ENCODE results near the gene TGIF2.

DNA sequence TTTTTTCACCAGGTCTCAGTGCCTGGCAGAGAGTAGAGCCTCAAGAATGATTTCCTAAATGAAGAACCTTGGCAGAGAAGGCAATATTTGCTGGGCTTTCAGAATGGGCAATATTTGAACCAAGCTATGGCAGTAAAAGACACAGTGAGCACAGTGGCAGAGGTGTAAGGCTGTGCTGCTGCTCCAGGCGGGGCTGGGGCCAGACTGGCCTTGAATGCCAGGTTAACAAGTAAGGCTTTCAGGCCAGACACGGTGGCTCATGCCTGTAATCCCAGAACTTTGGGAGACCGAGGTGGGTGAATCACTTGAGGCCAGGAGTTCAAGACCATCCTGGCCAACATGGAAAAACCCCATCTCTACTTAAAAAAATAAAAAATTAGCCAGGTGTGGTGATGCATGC, 40.6 kb upstream of the TGIF2 start:
- TF ChIP-seq CTCF (IDR thresholded peaks at IDR 0.05; ENCODE audit: low read length) (no peak), EZH2phosphoT487 (IDR thresholded peaks at IDR 0.05; ENCODE audit: low read length) (no peak)

All from MM.1S (cell line).